Upper lobe of right lung (tissue), 1 donor: Measurements from ENCODE around the gene PROSER1. TPM values are rescaled to one million over a fixed set of nuclear protein-coding genes. Genes with fewer than 3 reads are reported as not detected.

Source experiments
- ATAC-seq: fragments of 200-7000 bp; cut with Tn5 transposase; one replicate; pipeline ENCODE4 v1.9.1; 2020; ENCODE audit warnings: mild to moderate bottlenecking, moderate library complexity
- DNase-seq: peaks from one replicate; pipeline ENCODE4 v3.0.0-alpha.2; 2020
- H3K27ac ChIP-seq: fragments of 200-600 bp; one replicate; pipeline ENCODE4 v1.8.0; 2022
- H3K27me3 ChIP-seq: fragments of 200-600 bp; one replicate; pipeline ENCODE4 v1.8.0; 2022; ENCODE audit warnings: mild to moderate bottlenecking
- H3K36me3 ChIP-seq: fragments of 200-600 bp; one replicate; pipeline ENCODE4 v1.8.0; 2022
- H3K4me1 ChIP-seq: fragments of 200-600 bp; one replicate; pipeline ENCODE4 v1.8.0; 2022
- H3K4me3 ChIP-seq: fragments of 200-600 bp; one replicate; pipeline ENCODE4 v1.8.0; 2022; ENCODE audit warnings: mild to moderate bottlenecking
- H3K9me3 ChIP-seq: fragments of 200-600 bp; one replicate; pipeline ENCODE4 v1.8.0; 2022
- CTCF ChIP-seq: fragments of 200-600 bp; IDR thresholded peaks from one replicate; pipeline ENCODE4 v1.8.0; 2022; ENCODE audit warnings: antibody characterized with exemption
- intact Hi-C: fragments of 100-400 bp; cut with DNase I; formaldehyde crosslinking; loops from one replicate; pipeline ENCODE4 v1.11.0; 2022
- total RNA-seq: library from RNA; stranded (reverse); fragmentation: NEBNext Ultra II Directional; extraction: Animal tissue kit (Norgen Biotek cat#: 25700); gene quantifications from one replicate; pipeline ENCODE4 v1.2.1, GENCODE V29; 2021
- donor health status: DM: no; HTN: yes; CAD: no; lungs with severe emphysema.

The PROSER1 gene
- total RNA-seq, 1 donor from 2014 or later: 30.7 TPM

GRCh38 chr13:39025433-39025839 is 12.5 kb downstream of the PROSER1 start:
- DNase-seq: no peak
- no peaks in the 10 kb centered on the region for H3K9me3 ChIP-seq
- H3K4me1 ChIP-seq: peaks cover 10% of the 10 kb centered on the region
- intact Hi-C loops: no loop called here
- no peaks in the 10 kb centered on the region for H3K27me3 ChIP-seq
- ATAC-seq: no peak
- H3K27ac ChIP-seq: no peak overlapping the region
- no peak for TF ChIP-seq CTCF
- no peak overlapping the region for H3K4me3 ChIP-seq
- H3K36me3 ChIP-seq: peaks cover 77% of the 10 kb centered on the region

- no peak overlapping the region for H3K4me3 ChIP-seq
- peaks cover 10% of the 10 kb centered on the region for H3K4me1 ChIP-seq
- DNase-seq: no peak
- H3K27me3 ChIP-seq: no peaks in the 10 kb centered on the region
- no peak overlapping the region for H3K27ac ChIP-seq
- H3K36me3 ChIP-seq: peaks cover 75% of the 10 kb centered on the region
- intact Hi-C loops: no loop called here
- no peaks in the 10 kb centered on the region for H3K9me3 ChIP-seq
- TF ChIP-seq CTCF: no peak
- peak; percentile 77 for ATAC-seq
Measured at GRCh38 chr13:39023761-39024160, 14.1 kb downstream of the PROSER1 start.

DNA sequence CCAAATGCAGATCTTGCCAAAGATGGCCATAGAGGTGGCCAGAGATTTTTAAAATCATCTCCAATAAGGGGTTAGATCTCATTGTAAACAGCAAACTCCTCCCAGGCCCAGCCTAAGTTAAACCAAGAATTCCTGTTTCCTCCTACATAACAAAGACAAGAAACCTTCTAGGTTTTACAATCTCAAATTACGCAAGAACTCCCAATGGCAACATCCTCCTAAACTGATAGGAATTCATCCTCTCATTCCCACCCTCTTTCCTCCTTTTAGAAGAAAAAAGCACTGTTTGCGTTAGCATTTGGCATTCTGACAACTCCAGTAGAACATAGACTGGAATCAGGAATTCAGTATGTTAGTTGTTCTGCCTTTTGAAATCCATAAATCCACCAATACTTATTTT is 14.6 kb downstream of the PROSER1 start:
- Histone ChIP-seq H3K36me3 (peaks cover 71% of the 10 kb centered on the region), H3K27me3 (no peaks in the 10 kb centered on the region), H3K27ac (no peak overlapping the region), H3K4me1 (peaks cover 10% of the 10 kb centered on the region), H3K4me3 (no peak overlapping the region), H3K9me3 (no peaks in the 10 kb centered on the region)
- TF ChIP-seq CTCF: no peak
- intact Hi-C loops: no loop called here
- DNase-seq: no peak
- ATAC-seq: no peak

DNA sequence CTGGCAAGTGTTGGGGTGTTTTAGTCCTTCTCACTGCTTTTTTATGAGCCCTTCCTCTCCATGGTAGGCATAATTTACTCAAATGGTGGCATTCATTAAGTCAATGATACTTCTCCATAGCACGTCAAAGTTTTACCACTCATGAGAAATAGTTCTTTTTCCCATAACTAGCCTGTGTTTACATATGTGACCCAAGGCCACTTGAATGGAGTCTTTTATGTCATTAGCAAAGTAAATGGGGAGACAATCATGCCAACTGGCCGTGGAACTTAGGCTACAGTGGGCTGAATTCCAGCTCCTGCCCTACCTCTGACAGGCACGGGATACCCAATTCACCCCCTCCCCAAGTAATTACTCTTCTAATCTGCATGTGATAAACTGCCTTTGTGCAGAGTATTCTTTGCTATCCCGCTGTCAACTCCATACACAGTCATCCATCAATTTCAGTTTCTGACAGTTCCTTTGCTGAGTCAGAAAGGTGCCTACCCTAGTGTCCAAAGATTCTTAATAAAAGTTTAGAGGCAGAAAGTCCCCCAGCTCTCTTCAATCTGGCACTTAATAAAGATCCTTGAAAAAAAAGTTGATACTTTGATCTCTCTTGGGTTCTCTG is 16.9 kb downstream of the PROSER1 start:
- no peak for DNase-seq
- no peak for TF ChIP-seq CTCF
- H3K9me3 ChIP-seq: no peaks in the 10 kb centered on the region
- peaks cover 10% of the 10 kb centered on the region for H3K4me1 ChIP-seq
- H3K4me3 ChIP-seq: no peak overlapping the region
- intact Hi-C loops: no loop called here
- no peaks in the 10 kb centered on the region for H3K27me3 ChIP-seq
- ATAC-seq: no peak
- H3K36me3 ChIP-seq: peaks cover 69% of the 10 kb centered on the region
- H3K27ac ChIP-seq: no peak overlapping the region

DNA sequence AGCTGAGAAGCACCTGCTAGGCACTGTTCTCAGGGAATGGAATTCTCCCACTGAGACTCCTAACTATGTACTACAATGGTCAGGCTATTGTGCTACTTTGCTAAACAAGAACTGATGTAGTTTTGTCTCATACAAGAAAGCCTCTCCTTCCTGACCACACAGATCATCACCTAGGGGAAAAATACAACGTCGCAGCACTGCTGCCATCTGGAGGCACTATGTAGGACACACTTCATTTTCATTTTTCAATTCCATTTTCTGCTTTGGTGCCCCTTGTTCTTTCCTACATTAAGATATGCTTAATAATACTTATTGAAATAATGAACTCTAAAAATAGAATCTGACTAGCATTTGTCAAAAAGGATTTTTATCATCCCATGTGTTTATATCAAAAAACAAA is 21.1 kb downstream of the PROSER1 start:
- peak; percentile 34 for TF ChIP-seq CTCF
- no peaks in the 10 kb centered on the region for H3K9me3 ChIP-seq
- H3K27ac ChIP-seq: no peak overlapping the region
- H3K27me3 ChIP-seq: no peaks in the 10 kb centered on the region
- DNase-seq: no peak
- H3K36me3 ChIP-seq: peaks cover 72% of the 10 kb centered on the region
- no peaks in the 10 kb centered on the region for H3K4me1 ChIP-seq
- peak; percentile 33 for ATAC-seq
- intact Hi-C loops: no loop called here
- no peak overlapping the region for H3K4me3 ChIP-seq

- Histone ChIP-seq H3K9me3 (no peaks in the 10 kb centered on the region), H3K36me3 (peaks cover 73% of the 10 kb centered on the region), H3K27me3 (no peaks in the 10 kb centered on the region), H3K27ac (no peak overlapping the region), H3K4me3 (no peak overlapping the region), H3K4me1 (no peaks in the 10 kb centered on the region)
- intact Hi-C loops: no loop called here
- DNase-seq (no peak), ATAC-seq (no peak)
- TF ChIP-seq CTCF: no peak
Measured at GRCh38 chr13:39016087-39016486, 21.8 kb downstream of the PROSER1 start.
